Astrocyte of the hippocampus (primary cell): Measurements from ENCODE around the gene MCAM.

Source experiments
- DNase-seq: peaks from one replicate; pipeline ENCODE4 v3.0.0; 2011; ENCODE audit warnings: low read depth, low spot score

The MCAM gene

GRCh38 chr11:119307219-119307618, 9.7 kb downstream of the MCAM start:
- peak; percentile 33 for DNase-seq

- no peak for DNase-seq
These were observed 10.5 kb downstream of the MCAM start for GRCh38 chr11:119306373-119306890.

- DNase-seq: no peak
These were observed 11.2 kb downstream of the MCAM start for GRCh38 chr11:119305556-119306372.

DNA sequence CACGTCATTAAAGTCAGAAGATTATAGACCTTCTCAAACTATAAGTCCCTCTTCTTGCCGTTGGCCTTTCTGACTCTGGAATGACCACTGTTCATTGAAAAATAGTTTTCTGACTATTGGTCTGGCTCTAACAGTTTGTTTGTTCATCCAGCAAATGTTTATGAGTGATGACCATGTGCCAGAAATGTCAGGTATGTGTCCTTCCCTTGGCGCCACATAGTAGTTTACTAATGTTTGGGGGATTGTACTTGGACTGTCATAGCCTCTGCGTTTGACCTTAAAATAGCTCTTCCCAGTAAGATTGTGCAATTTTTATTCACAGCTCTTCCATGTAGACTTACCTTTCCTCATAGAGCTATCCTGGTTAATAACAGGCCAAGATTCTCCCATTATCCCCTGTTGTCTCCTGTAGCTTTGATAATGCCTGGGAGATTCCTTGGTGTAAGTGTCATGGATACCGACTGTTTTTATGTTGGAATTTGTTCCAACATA, 13.7 kb downstream of the MCAM start:
- no peak for DNase-seq

DNA sequence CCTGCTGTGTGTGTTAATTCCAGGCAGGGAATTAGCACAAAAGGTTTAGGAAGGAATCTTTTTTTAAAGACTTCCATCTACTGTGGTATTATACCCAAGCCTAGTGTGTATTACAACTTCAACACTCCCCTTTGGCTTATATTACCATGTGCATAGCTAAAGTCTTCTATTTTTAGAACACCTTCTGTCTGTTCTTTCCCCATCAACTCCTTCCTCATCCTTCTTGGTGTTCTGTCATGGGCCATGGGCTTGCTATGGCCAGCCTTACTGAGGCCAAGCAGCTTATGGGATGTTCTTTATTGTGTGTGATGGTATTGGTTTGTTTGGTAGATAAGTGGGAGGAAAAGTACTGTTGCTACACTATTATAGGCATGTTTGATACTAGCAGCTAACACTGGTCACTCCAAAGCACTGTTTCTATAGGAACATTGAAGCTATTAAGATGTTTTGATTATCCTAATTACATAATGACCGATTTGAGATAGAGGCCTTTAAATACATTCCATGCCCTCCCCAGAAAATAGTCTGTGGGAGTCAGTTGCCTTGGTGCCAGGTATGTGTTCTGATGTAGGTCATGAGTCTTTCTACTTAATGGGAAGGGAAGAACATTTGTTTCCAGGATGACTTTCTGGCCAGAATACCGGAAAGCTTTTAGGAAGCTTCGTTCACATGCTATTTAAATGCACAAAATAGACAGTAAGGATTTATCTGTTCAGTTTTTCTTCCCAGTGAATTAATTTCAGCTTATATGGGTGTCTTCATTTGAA, 16.5 kb downstream of the MCAM start:
- no peak for DNase-seq

DNA sequence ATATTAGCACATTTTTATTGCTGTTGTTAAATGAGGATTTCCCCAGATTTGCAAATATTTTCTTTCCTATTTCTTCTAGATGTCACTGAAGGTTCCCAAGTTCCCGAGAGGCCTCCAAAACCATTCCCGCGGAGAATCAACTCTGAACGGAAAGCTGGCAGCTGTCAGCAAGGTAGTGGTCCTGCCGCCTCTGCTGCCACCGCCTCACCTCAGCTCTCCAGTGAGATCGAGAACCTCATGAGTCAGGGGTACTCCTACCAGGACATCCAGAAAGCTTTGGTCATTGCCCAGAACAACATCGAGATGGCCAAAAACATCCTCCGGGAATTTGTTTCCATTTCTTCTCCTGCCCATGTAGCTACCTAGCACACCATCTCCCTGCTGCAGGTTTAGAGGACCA, 17.5 kb downstream of the MCAM start:
- no peak for DNase-seq

GRCh38 chr11:119298726-119299125, 18.2 kb downstream of the MCAM start:
- DNase-seq: peak; percentile 72

DNA sequence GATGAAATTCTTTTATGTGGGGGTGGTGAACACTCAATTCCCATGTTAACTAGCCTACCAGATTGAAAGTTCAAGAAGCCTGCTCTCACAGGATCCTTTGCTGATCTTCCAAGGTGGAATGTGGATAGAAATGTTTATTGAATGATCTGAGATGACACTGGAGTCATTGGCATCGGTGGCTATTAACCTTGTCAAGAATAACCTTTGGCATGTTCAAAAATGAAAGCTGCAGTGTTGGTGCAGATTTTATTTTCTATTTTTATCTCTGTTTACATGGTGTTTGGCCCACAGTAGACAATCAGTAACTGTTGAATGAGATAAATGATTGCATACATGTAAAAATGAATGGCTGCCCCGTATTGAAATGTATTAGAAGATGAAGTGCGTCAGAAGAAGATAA, 19.0 kb downstream of the MCAM start:
- no peak for DNase-seq

GRCh38 chr11:119295178-119295577, 21.8 kb downstream of the MCAM start:
- no peak for DNase-seq

- DNase-seq: no peak
These were observed 23.5 kb downstream of the MCAM start for GRCh38 chr11:119293461-119293860.

GRCh38 chr11:119290894-119291497, 25.9 kb downstream of the MCAM start:
- no peak for DNase-seq

DNA sequence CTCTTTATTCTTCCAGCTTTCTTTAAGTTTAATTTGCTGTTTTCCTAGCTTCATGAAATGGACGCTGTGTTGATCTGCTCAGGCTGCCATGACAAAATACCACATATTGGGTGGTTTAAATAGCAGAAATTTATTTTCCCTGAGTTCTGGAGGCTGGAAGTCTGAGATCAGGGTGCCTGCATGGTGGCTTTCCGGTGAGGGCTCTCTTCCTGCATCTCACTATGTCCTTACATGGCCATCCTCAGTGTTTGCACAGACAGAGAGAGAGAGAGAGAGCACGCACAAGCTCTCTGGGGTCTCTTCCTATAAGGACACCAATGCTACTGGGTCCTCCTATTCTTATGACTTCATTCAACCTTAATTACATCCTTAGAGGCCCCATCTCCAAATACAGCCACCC, 28.7 kb downstream of the MCAM start:
- no peak for DNase-seq

DNA sequence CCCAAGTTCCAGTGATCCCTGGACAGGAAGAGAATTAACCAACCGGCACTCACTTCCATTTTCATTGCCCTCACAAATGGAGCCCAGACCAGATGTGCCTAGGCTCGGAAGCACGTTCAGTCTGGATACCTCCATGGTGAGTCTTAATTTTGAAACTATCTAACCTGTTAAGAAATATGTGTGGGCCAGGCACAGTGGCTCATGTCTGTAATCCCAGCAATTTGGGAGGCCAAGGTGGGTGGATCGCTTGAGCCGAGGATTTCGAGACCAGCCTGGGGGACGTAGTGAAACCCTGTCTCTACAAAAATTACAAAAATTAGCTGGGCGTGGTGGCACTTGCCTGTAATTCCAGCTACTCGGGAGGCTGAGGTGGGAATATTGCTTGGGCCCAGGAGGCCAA, 31.5 kb downstream of the MCAM start:
- DNase-seq: no peak

GRCh38 chr11:119284344-119285157, 32.4 kb downstream of the MCAM start:
- peak; percentile 50 for DNase-seq

GRCh38 chr11:119282495-119282894, 34.4 kb downstream of the MCAM start:
- no peak for DNase-seq

- no peak for DNase-seq
These were observed 39.3 kb downstream of the MCAM start for GRCh38 chr11:119277660-119278059.

GRCh38 chr11:119273721-119274120, 43.2 kb downstream of the MCAM start:
- no peak for DNase-seq

DNA sequence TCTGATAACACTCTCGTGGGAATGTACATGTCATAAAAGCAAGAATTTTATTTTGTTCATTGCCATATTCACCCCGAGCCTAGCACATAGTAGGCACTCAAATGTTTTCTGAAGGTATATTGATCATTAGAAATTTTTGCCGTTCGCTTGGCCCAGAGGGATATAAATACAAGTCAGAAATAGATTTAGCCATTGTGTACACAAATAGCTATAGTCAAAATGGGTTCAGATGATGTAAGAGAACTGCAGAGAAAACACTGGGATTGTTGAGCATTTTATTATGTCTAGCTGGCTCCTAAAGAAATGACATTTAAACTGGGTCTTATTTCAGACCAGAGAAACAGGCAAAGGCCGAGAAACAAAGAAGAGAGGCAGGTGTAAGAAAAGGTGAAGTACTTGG, 49.3 kb downstream of the MCAM start:
- no peak for DNase-seq

DNA sequence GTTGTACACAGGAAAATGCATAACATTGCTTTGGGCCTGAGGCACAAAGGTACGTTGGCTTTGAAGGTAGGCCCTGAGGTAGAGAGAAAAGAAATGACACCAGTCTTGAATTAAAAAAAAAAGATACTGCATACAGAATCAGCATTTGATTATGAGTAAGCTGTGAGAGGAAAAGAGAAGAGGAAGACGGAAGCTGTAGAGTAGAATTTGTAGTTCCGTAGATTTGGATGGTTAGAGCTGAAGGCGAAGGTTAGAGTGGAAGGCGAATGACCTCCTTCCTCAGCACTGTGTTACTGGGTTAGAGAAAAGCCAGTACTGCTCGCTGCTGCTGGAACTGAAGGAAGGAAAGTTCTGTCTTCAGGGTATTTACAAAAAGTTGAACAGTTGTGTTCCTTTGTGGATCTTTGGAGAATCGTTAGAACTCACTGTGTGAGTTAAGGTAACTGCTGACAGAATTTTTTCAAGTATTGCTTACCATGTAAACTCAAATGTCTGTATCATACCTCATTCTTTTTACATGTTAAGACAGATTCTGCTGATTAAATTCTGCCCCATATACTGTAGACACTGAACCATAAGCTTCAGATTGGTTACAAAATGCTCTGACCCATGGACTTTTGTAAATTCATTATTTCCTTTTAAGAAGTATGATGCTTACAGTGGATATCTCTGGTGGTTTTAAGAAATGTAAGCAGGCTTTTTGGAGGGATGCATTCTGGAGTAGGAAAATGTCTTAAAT, 50.2 kb downstream of the MCAM start:
- DNase-seq: no peak

DNA sequence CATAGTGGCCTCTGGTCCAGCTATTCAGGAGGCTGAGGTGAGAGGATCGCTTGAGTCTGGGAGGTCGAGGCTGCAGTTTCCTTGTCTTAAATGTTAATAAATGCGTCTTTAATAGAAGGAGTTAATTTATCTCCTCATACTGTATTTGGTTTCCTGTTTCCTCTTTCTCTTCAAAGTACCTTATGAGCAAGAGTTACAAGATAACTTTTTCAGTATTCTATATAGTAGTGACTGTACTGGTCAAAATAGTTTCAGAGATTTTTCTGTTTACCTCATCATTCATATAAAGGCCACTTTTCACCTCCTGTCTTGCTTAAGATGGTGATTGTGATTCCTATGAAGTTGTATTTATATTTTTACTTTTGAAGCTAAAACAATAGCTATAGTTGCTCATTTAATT, 50.9 kb downstream of the MCAM start:
- DNase-seq: no peak
